WTC11 (cell line): Measurements from ENCODE around the gene TNMD. TPM values are rescaled to one million over a fixed set of nuclear protein-coding genes. Genes with fewer than 3 reads are reported as not detected.

Experiments used
- ATAC-seq: fragments of 200-7000 bp; cut with Tn5 transposase; 2 replicates; pipeline ENCODE4 v1.10.0; 2021; ENCODE audit warnings: mild to moderate bottlenecking, moderate library complexity
- CTCF ChIA-PET: fragments of 300-600 bp; sonication (Branson Sonifier 250); formaldehyde crosslinking; loops from one replicate; lab custom pipeline; 2021; ENCODE audit warnings: antibody characterized with exemption; lab: Charles Lee
- POLR2A ChIA-PET: fragments of 350-600 bp; sonication (Branson Sonifier 250); formaldehyde crosslinking; loops from one replicate; lab custom pipeline; 2021; ENCODE audit warnings: antibody characterized with exemption; lab: Charles Lee
- DNase-seq: peaks from one replicate; pipeline ENCODE4 v3.0.0; 2021; ENCODE audit warnings: low spot score
- H3K27ac Mint-ChIP-seq: 2 replicates; pipeline ENCODE4 v1.8.0; 2021; ENCODE audit warnings: mixed read lengths
- H3K27me3 Mint-ChIP-seq: 2 replicates; pipeline ENCODE4 v1.8.0; 2021; ENCODE audit warnings: low read depth, mild to moderate bottlenecking, moderate library complexity, mixed read lengths
- H3K36me3 Mint-ChIP-seq: 2 replicates; pipeline ENCODE4 v1.8.0; 2021; ENCODE audit warnings: mixed read lengths
- H3K4me1 Mint-ChIP-seq: 2 replicates; pipeline ENCODE4 v1.8.0; 2022; ENCODE audit warnings: mixed read lengths
- H3K4me3 Mint-ChIP-seq: 2 replicates; pipeline ENCODE4 v1.8.0; 2021; ENCODE audit warnings: mild to moderate bottlenecking, moderate library complexity, mixed read lengths
- H3K9me3 Mint-ChIP-seq: 2 replicates; pipeline ENCODE4 v1.8.0; 2021; ENCODE audit warnings: mixed read lengths
- ATF6 ChIP-seq: sonication (generic); formaldehyde crosslinking; IDR thresholded peaks from 2 replicates; pipeline ENCODE4 v1.8.1; 2023; ENCODE audit warnings: mild to moderate bottlenecking, missing genetic modification reagents
- EMX1 ChIP-seq: fragments of 250-450 bp; sonication (Bioruptor Pico); IDR thresholded peaks from 2 replicates; pipeline ENCODE4 v1.8.0; 2021; ENCODE audit warnings: mild to moderate bottlenecking
- FOXK1 ChIP-seq: sonication (generic); formaldehyde crosslinking; IDR thresholded peaks from 2 replicates; pipeline ENCODE4 v1.8.0; 2022; ENCODE audit warnings: mild to moderate bottlenecking, moderate library complexity, missing genetic modification reagents
- FOXP1 ChIP-seq: sonication (generic); formaldehyde crosslinking; IDR thresholded peaks from 2 replicates; pipeline ENCODE4 v1.8.0; 2022; ENCODE audit warnings: missing genetic modification reagents, mild to moderate bottlenecking, moderate library complexity, borderline replicate concordance
- GTF2I ChIP-seq: fragments of 250-450 bp; sonication (Bioruptor Pico); conservative IDR thresholded peaks from 2 replicates; pipeline ENCODE4 v1.4.0; 2021; ENCODE audit warnings: mild to moderate bottlenecking
- IRF1 ChIP-seq: sonication (generic); formaldehyde crosslinking; IDR thresholded peaks from 2 replicates; pipeline ENCODE4 v1.8.0; 2023; ENCODE audit warnings: missing genetic modification reagents
- IRF2 ChIP-seq: sonication (generic); formaldehyde crosslinking; IDR thresholded peaks from 2 replicates; pipeline ENCODE4 v1.8.0; 2022; ENCODE audit warnings: low read depth, missing genetic modification reagents, borderline replicate concordance
- NR3C1 ChIP-seq: sonication (generic); formaldehyde crosslinking; conservative IDR thresholded peaks from 2 replicates; pipeline ENCODE4 v1.8.1; 2023; ENCODE audit warnings: low read depth, mild to moderate bottlenecking, missing genetic modification reagents
- RORB ChIP-seq: fragments of 250-450 bp; sonication (Bioruptor Pico); IDR thresholded peaks from 2 replicates; pipeline ENCODE4 v1.9.0; 2021; ENCODE audit warnings: mild to moderate bottlenecking
- TCF7 ChIP-seq: sonication (generic); formaldehyde crosslinking; IDR thresholded peaks from 2 replicates; pipeline ENCODE4 v1.8.0; 2022; ENCODE audit warnings: mild to moderate bottlenecking, low read depth, missing genetic modification reagents, moderate library complexity
- ZNF121 ChIP-seq: sonication (generic); formaldehyde crosslinking; IDR thresholded peaks from 2 replicates; pipeline ENCODE4 v1.8.0; 2023; ENCODE audit warnings: missing genetic modification reagents
- ZNF138 ChIP-seq: sonication (generic); formaldehyde crosslinking; conservative IDR thresholded peaks from 2 replicates; pipeline ENCODE4 v1.8.1; 2022; ENCODE audit warnings: mild to moderate bottlenecking, moderate library complexity, missing genetic modification reagents
- ZNF219 ChIP-seq: sonication (generic); formaldehyde crosslinking; IDR thresholded peaks from 2 replicates; pipeline ENCODE4 v1.8.0; 2023; ENCODE audit warnings: missing genetic modification reagents, mild to moderate bottlenecking, borderline replicate concordance
- ZNF416 ChIP-seq: fragments of 250-450 bp; sonication (Bioruptor Pico); IDR thresholded peaks from 2 replicates; pipeline ENCODE4 v1.9.0; 2021; ENCODE audit warnings: mild to moderate bottlenecking, inconsistent platforms
- total RNA-seq: library from RNA; stranded (reverse); gene quantifications from 3 replicates; pipeline ENCODE4 v1.2.3, GENCODE V29; 2021
- TF ChIP-seq, protein P1 (sequence below): sonication (generic); formaldehyde crosslinking; IDR thresholded peaks from 2 replicates; pipeline ENCODE4 v1.8.1; 2023; ENCODE audit warnings: mild to moderate bottlenecking, missing genetic modification reagents
- TF ChIP-seq, protein P2 (sequence below): sonication (generic); formaldehyde crosslinking; IDR thresholded peaks from 2 replicates; pipeline ENCODE4 v1.8.0; 2022; ENCODE audit warnings: missing genetic modification reagents
- TF ChIP-seq, protein P3 (sequence below): fragments of 250-450 bp; sonication (Bioruptor Pico); IDR thresholded peaks from 2 replicates; pipeline ENCODE4 v1.9.0; 2021; ENCODE audit warnings: mild to moderate bottlenecking
- TF ChIP-seq, protein P4 (sequence below): sonication (generic); formaldehyde crosslinking; IDR thresholded peaks from 2 replicates; pipeline ENCODE4 v1.8.0; 2023; ENCODE audit warnings: mild to moderate bottlenecking, missing genetic modification reagents

The TNMD gene
- total RNA-seq, 1 experiment from 2014 or later = 3.3 TPM

- TF ChIP-seq, protein P1, sequence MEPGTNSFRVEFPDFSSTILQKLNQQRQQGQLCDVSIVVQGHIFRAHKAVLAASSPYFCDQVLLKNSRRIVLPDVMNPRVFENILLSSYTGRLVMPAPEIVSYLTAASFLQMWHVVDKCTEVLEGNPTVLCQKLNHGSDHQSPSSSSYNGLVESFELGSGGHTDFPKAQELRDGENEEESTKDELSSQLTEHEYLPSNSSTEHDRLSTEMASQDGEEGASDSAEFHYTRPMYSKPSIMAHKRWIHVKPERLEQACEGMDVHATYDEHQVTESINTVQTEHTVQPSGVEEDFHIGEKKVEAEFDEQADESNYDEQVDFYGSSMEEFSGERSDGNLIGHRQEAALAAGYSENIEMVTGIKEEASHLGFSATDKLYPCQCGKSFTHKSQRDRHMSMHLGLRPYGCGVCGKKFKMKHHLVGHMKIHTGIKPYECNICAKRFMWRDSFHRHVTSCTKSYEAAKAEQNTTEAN = no peak
- no peak for TF ChIP-seq FOXK1
Observed at GRCh38 chrX:100636321-100636991, 51.7 kb downstream of the TNMD start, which contains the start of gene TSPAN6 (continued).

DNA sequence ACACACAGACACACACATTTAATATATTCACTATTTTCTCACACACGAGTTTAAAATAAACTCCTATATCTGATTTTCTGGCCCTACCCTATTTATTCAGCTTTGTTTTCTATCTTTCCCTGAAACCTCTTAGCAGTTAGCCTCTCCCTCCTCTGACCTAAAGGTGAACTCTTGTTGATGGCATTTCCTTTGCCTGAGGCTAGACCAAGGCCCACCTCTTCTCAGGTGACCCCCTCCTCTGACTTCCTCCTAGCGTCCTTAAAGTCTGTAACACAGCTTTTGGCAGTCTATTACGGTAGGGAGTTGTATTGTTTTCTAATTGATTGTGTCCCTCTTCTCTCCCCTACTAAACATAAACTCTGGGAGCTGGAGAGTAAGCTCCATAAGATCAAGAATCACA, 57.6 kb downstream of the TNMD start:
- Mint-ChIP-seq H3K36me3 (no peaks in the 10 kb centered on the region), H3K27ac (no peak overlapping the region), H3K9me3 (no peaks in the 10 kb centered on the region), H3K27me3 (peaks cover 3% of the 10 kb centered on the region), H3K4me1 (peaks cover 32% of the 10 kb centered on the region), H3K4me3 (no peak overlapping the region)
- POLR2A ChIA-PET = no interaction called here
- ATAC-seq (peak; percentile 80), DNase-seq (no peak)
- no peak for TF ChIP-seq ATF6 (CRISPR knock-in tag)
- no peak for TF ChIP-seq IRF2 (CRISPR knock-in tag)
- no peak for TF ChIP-seq TCF7 (CRISPR knock-in tag)
- CTCF ChIA-PET = no interaction called here

GRCh38 chrX:100643212-100643611, 58.5 kb downstream of the TNMD start:
- H3K27me3 Mint-ChIP-seq = peaks cover 3% of the 10 kb centered on the region
- ATAC-seq (no peak), DNase-seq (no peak)
- peaks cover 36% of the 10 kb centered on the region for H3K4me1 Mint-ChIP-seq
- no peak overlapping the region for H3K27ac Mint-ChIP-seq
- CTCF ChIA-PET = no interaction called here
- no peak overlapping the region for H3K4me3 Mint-ChIP-seq
- no peaks in the 10 kb centered on the region for H3K36me3 Mint-ChIP-seq
- POLR2A ChIA-PET = interaction anchor here (0.6 kb wide), 1 partner anchor 25 kb away, joined by 6 read pairs; no protein-coding TSS in a partner anchor
- no peaks in the 10 kb centered on the region for H3K9me3 Mint-ChIP-seq
- TF ChIP-seq TCF7 (CRISPR knock-in tag) (no peak), ZNF138 (CRISPR knock-in tag) (no peak), ZNF219 (CRISPR knock-in tag) (no peak), RORB (CRISPR knock-in tag) (no peak), GTF2I (CRISPR knock-in tag) (no peak), IRF1 (no peak), EMX1 (CRISPR knock-in tag) (no peak), FOXP1 (no peak), ZNF121 (CRISPR knock-in tag) (no peak), ZNF416 (CRISPR knock-in tag) (no peak), NR3C1 (CRISPR knock-in tag) (no peak)
- TF ChIP-seq, protein P2, sequence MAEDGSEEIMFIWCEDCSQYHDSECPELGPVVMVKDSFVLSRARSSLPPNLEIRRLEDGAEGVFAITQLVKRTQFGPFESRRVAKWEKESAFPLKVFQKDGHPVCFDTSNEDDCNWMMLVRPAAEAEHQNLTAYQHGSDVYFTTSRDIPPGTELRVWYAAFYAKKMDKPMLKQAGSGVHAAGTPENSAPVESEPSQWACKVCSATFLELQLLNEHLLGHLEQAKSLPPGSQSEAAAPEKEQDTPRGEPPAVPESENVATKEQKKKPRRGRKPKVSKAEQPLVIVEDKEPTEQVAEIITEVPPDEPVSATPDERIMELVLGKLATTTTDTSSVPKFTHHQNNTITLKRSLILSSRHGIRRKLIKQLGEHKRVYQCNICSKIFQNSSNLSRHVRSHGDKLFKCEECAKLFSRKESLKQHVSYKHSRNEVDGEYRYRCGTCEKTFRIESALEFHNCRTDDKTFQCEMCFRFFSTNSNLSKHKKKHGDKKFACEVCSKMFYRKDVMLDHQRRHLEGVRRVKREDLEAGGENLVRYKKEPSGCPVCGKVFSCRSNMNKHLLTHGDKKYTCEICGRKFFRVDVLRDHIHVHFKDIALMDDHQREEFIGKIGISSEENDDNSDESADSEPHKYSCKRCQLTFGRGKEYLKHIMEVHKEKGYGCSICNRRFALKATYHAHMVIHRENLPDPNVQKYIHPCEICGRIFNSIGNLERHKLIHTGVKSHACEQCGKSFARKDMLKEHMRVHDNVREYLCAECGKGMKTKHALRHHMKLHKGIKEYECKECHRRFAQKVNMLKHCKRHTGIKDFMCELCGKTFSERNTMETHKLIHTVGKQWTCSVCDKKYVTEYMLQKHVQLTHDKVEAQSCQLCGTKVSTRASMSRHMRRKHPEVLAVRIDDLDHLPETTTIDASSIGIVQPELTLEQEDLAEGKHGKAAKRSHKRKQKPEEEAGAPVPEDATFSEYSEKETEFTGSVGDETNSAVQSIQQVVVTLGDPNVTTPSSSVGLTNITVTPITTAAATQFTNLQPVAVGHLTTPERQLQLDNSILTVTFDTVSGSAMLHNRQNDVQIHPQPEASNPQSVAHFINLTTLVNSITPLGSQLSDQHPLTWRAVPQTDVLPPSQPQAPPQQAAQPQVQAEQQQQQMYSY (CRISPR knock-in tag) = no peak
- TF ChIP-seq, protein P3, sequence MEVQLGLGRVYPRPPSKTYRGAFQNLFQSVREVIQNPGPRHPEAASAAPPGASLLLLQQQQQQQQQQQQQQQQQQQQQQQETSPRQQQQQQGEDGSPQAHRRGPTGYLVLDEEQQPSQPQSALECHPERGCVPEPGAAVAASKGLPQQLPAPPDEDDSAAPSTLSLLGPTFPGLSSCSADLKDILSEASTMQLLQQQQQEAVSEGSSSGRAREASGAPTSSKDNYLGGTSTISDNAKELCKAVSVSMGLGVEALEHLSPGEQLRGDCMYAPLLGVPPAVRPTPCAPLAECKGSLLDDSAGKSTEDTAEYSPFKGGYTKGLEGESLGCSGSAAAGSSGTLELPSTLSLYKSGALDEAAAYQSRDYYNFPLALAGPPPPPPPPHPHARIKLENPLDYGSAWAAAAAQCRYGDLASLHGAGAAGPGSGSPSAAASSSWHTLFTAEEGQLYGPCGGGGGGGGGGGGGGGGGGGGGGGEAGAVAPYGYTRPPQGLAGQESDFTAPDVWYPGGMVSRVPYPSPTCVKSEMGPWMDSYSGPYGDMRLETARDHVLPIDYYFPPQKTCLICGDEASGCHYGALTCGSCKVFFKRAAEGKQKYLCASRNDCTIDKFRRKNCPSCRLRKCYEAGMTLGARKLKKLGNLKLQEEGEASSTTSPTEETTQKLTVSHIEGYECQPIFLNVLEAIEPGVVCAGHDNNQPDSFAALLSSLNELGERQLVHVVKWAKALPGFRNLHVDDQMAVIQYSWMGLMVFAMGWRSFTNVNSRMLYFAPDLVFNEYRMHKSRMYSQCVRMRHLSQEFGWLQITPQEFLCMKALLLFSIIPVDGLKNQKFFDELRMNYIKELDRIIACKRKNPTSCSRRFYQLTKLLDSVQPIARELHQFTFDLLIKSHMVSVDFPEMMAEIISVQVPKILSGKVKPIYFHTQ (CRISPR knock-in tag) = no peak
- TF ChIP-seq, protein P4, sequence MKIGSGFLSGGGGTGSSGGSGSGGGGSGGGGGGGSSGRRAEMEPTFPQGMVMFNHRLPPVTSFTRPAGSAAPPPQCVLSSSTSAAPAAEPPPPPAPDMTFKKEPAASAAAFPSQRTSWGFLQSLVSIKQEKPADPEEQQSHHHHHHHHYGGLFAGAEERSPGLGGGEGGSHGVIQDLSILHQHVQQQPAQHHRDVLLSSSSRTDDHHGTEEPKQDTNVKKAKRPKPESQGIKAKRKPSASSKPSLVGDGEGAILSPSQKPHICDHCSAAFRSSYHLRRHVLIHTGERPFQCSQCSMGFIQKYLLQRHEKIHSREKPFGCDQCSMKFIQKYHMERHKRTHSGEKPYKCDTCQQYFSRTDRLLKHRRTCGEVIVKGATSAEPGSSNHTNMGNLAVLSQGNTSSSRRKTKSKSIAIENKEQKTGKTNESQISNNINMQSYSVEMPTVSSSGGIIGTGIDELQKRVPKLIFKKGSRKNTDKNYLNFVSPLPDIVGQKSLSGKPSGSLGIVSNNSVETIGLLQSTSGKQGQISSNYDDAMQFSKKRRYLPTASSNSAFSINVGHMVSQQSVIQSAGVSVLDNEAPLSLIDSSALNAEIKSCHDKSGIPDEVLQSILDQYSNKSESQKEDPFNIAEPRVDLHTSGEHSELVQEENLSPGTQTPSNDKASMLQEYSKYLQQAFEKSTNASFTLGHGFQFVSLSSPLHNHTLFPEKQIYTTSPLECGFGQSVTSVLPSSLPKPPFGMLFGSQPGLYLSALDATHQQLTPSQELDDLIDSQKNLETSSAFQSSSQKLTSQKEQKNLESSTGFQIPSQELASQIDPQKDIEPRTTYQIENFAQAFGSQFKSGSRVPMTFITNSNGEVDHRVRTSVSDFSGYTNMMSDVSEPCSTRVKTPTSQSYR (CRISPR knock-in tag) = no peak
